ENCODE results near the gene DIPK1B. TPM values are rescaled to one million over a fixed set of nuclear protein-coding genes. Genes with fewer than 3 reads are reported as not detected.

Gene DIPK1B
- total RNA-seq, 2 donors from 2014 or later = 45.1 to 45.7 TPM

DNA sequence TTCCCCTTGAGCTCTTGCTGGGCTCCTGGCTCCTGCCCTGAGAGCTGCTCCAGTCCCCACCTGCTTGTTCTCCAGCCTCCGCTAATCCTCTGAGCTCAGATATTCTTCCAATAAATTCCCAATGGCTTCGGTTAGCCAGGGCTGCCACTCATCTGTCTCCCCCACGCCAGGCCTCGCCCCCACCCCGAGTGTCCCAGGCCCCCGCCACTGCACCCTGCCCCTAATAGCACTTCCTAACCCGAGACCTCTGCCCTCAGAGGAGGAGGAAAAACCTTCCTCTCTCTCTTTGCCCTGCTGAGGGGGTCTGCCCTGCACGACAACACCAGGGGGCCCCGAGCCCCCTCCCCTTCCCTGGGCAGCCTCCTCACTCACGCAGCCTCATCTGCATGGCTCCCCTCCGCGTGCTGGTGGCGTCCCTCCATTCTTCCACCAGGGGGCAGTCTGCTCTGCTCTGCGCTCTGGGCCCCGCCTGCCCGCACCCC lies 57.4 kb downstream of the DIPK1B start:
- Histone ChIP-seq H3K4me1 (peaks cover 0 to 4% of the 10 kb centered on the region in 2 donors), H3K27ac (no peak overlapping the region), H3K4me3 (no peak overlapping the region), H3K36me3 (no peaks in the 10 kb centered on the region), H3K27me3 (no peaks in the 10 kb centered on the region), H3K9me3 (peaks cover 0 to 6% of the 10 kb centered on the region in 2 donors)
- TF ChIP-seq, protein P1, sequence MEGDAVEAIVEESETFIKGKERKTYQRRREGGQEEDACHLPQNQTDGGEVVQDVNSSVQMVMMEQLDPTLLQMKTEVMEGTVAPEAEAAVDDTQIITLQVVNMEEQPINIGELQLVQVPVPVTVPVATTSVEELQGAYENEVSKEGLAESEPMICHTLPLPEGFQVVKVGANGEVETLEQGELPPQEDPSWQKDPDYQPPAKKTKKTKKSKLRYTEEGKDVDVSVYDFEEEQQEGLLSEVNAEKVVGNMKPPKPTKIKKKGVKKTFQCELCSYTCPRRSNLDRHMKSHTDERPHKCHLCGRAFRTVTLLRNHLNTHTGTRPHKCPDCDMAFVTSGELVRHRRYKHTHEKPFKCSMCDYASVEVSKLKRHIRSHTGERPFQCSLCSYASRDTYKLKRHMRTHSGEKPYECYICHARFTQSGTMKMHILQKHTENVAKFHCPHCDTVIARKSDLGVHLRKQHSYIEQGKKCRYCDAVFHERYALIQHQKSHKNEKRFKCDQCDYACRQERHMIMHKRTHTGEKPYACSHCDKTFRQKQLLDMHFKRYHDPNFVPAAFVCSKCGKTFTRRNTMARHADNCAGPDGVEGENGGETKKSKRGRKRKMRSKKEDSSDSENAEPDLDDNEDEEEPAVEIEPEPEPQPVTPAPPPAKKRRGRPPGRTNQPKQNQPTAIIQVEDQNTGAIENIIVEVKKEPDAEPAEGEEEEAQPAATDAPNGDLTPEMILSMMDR (IDR thresholded peaks at IDR 0.05) = peak; percentile 20 to 56
- no peak for DNase-seq (ENCODE audit: low spot score)

DNA sequence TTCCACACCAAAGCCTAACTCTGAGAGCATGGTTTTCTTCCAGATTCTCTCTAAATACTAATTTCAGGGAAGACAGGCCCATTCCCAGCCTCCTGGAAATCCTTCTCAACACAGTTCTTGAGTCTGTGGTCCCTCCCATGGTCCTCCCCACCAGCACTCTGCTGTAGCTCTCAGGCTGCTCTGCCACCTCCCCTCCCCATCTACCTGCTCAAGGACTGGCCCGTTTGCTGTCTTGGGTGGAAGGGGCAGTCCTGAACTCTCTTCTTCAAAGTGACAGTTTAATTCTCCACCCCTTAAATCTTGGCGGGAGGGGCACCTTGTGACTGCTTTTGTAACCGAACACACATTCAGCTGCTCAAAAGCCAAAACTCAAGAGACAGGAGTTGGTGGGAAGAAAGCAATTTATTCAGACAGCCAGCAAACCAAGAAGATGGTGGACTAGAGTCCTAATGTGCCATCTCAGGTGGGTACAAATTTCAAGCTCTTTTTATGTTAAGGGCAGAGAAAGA lies 59.6 kb downstream of the DIPK1B start:
- no peaks in the 10 kb centered on the region for H3K36me3 ChIP-seq
- TF ChIP-seq, protein P1 (IDR thresholded peaks at IDR 0.05) = no peak
- no peaks in the 10 kb centered on the region for H3K4me1 ChIP-seq
- peaks cover 0 to 6% of the 10 kb centered on the region in 2 donors for H3K9me3 ChIP-seq
- H3K27me3 ChIP-seq = no peaks in the 10 kb centered on the region
- no peak for DNase-seq (ENCODE audit: low spot score)
- H3K27ac ChIP-seq = no peak overlapping the region
- no peak overlapping the region for H3K4me3 ChIP-seq

DNA sequence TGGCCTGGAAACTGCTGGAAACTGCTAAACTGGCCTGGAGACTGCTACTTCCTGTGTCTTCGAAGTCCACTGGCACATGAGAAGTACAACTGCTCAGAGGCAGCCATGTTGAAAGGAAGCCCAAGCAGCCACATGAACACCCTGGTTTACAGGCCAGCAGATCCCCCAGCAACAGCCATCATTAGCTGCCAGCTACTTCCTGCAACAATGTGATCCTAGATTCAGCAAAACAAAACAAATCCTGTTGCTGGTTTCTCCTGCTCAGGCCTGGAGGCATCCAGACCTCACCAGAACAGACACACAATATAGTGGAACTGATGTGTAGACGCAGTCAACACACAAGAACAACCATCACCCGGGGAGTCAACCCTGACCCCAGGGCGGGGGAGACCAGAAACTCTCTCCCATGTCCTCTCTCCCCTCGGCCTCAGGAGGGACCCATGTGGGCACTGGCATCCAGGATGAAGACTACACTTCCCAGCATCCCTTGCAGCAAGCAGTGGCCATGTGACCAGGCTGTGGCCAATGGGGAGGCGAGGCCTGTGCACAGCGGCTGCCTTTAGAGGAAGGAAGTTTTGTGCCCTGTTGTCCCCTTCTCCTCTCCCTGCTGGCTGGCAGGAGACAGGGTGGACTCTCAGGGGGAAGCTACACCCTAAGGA lies 61.1 kb downstream of the DIPK1B start:
- Histone ChIP-seq H3K4me1 (no peaks in the 10 kb centered on the region), H3K9me3 (peaks cover 0 to 6% of the 10 kb centered on the region in 2 donors), H3K27me3 (no peaks in the 10 kb centered on the region), H3K27ac (no peak overlapping the region), H3K36me3 (no peaks in the 10 kb centered on the region), H3K4me3 (no peak overlapping the region)
- DNase-seq (ENCODE audit: low spot score) = no peak
- TF ChIP-seq, protein P1 (IDR thresholded peaks at IDR 0.05) = no peak

MicroRNAs within 50 kb of the gene (microRNA counts, 767-probe panel; counts per million panel counts)
- microRNA hsa-miR-126-3p = 5,502 to 12,078 counts per million in 2 donors

Small RNA genes lying within 50 kb of the gene (microRNA-seq; reads per million reads assigned to microRNA genes)
- gene MIR126 (ENCODE audit: borderline number of aligned reads in 2 of 2, borderline replicate concordance in 1 of 2) (103,385 to 132,536 reads per million in 2 donors), gene MIR6722 (ENCODE audit: borderline number of aligned reads in 2 of 2, borderline replicate concordance in 1 of 2) (0 reads per million in 2 donors)

Other genes with a start within 250 kb of the DIPK1B start
- 10 to 100 TPM; 32.6 to 41.6 TPM for gene SEC16A, start 229.5 kb upstream of the DIPK1B start, total RNA-seq
- gene NOTCH1, start 166.5 kb upstream of the DIPK1B start, total RNA-seq = 10 to 100 TPM; 14.2 to 39.7 TPM
- gene EGFL7, start 49.7 kb upstream of the DIPK1B start, total RNA-seq = 100 to 1,000 TPM; 114 to 120 TPM
- 10 to 100 TPM; 71.9 to 81.9 TPM for gene AGPAT2, start 25.1 kb upstream of the DIPK1B start, total RNA-seq
- gene LCN10, start 30.4 kb downstream of the DIPK1B start, total RNA-seq = 1 to 10 TPM; 4.5 to 8.8 TPM
- gene LCN6, start 36.0 kb downstream of the DIPK1B start, total RNA-seq = 1 to 10 TPM; 6.4 to 9.3 TPM
- not detected for gene LCN8, start 45.7 kb downstream of the DIPK1B start, total RNA-seq
- gene LCN15, start 51.9 kb downstream of the DIPK1B start, total RNA-seq = 1 to 10 TPM in 1 of 2 donors, under 1 TPM in 1; 0.63 to 1.4 TPM
- 100 to 1,000 TPM; 123 to 148 TPM for gene TMEM141, start 78.8 kb downstream of the DIPK1B start, total RNA-seq
- gene CCDC183, start 83.8 kb downstream of the DIPK1B start, total RNA-seq = 1 to 10 TPM; 2.3 to 2.5 TPM
- gene RABL6, start 95.4 kb downstream of the DIPK1B start, total RNA-seq = 10 to 100 TPM; 48.4 to 61.7 TPM
- gene AJM1, start 129.9 kb downstream of the DIPK1B start, total RNA-seq = 1 to 10 TPM; 2.7 to 3.0 TPM
- 100 to 1,000 TPM; 140 to 154 TPM for gene PHPT1, start 136.8 kb downstream of the DIPK1B start, total RNA-seq
- gene MAMDC4, start 139.8 kb downstream of the DIPK1B start, total RNA-seq = 1 to 10 TPM; 1.7 to 2.0 TPM
- 100 to 1,000 TPM; 329 to 428 TPM for gene EDF1, start 153.7 kb downstream of the DIPK1B start, total RNA-seq
- gene TRAF2, start 173.9 kb downstream of the DIPK1B start, total RNA-seq = 1 to 10 TPM; 1.9 to 4.1 TPM
- gene FBXW5, start 232.2 kb downstream of the DIPK1B start, total RNA-seq = 100 to 1,000 TPM; 203 to 233 TPM
- gene C8G, start 232.7 kb downstream of the DIPK1B start, total RNA-seq = not detected
- 10 to 100 TPM; 10.8 to 11.3 TPM for gene LCN12, start 239.7 kb downstream of the DIPK1B start, total RNA-seq

Data from right atrium auricular region (tissue), 2 donors.